WTC11 (cell line): ENCODE measurements around the gene PIK3R1. TPM values are rescaled to one million over a fixed set of nuclear protein-coding genes. Genes with fewer than 3 reads are reported as not detected.

Source experiments
- ATAC-seq: fragments of 200-7000 bp; cut with Tn5 transposase; 2 replicates; pipeline ENCODE4 v1.10.0; 2021; ENCODE audit warnings: mild to moderate bottlenecking, moderate library complexity
- CTCF ChIA-PET: fragments of 300-600 bp; sonication (Branson Sonifier 250); formaldehyde crosslinking; loops from one replicate; lab custom pipeline; 2021; ENCODE audit warnings: antibody characterized with exemption; lab: Charles Lee
- POLR2A ChIA-PET: fragments of 350-600 bp; sonication (Branson Sonifier 250); formaldehyde crosslinking; loops from one replicate; lab custom pipeline; 2021; ENCODE audit warnings: antibody characterized with exemption; lab: Charles Lee
- DNase-seq: peaks from one replicate; pipeline ENCODE4 v3.0.0; 2021; ENCODE audit warnings: low spot score
- H3K27ac Mint-ChIP-seq: 2 replicates; pipeline ENCODE4 v1.8.0; 2021; ENCODE audit warnings: mixed read lengths
- H3K27me3 Mint-ChIP-seq: 2 replicates; pipeline ENCODE4 v1.8.0; 2021; ENCODE audit warnings: low read depth, mild to moderate bottlenecking, moderate library complexity, mixed read lengths
- H3K36me3 Mint-ChIP-seq: 2 replicates; pipeline ENCODE4 v1.8.0; 2021; ENCODE audit warnings: mixed read lengths
- H3K4me1 Mint-ChIP-seq: 2 replicates; pipeline ENCODE4 v1.8.0; 2022; ENCODE audit warnings: mixed read lengths
- H3K4me3 Mint-ChIP-seq: 2 replicates; pipeline ENCODE4 v1.8.0; 2021; ENCODE audit warnings: mild to moderate bottlenecking, moderate library complexity, mixed read lengths
- H3K9me3 Mint-ChIP-seq: 2 replicates; pipeline ENCODE4 v1.8.0; 2021; ENCODE audit warnings: mixed read lengths
- ARID4B ChIP-seq: sonication (generic); formaldehyde crosslinking; IDR thresholded peaks from 2 replicates; pipeline ENCODE4 v1.8.0; 2023; ENCODE audit warnings: missing genetic modification reagents, mild to moderate bottlenecking, borderline replicate concordance
- CBFB ChIP-seq: sonication (generic); formaldehyde crosslinking; IDR thresholded peaks from 2 replicates; pipeline ENCODE4 v1.8.1; 2022; ENCODE audit warnings: mild to moderate bottlenecking, low read depth, missing genetic modification reagents
- E2F1 ChIP-seq: sonication (generic); formaldehyde crosslinking; IDR thresholded peaks from 2 replicates; pipeline ENCODE4 v1.8.0; 2022; ENCODE audit warnings: mild to moderate bottlenecking, missing genetic modification reagents
- ETV6 ChIP-seq: sonication (generic); formaldehyde crosslinking; IDR thresholded peaks from 2 replicates; pipeline ENCODE4 v1.8.1; 2022; ENCODE audit warnings: mild to moderate bottlenecking, missing genetic modification reagents
- FOXK1 ChIP-seq: sonication (generic); formaldehyde crosslinking; IDR thresholded peaks from 2 replicates; pipeline ENCODE4 v1.8.0; 2022; ENCODE audit warnings: mild to moderate bottlenecking, moderate library complexity, missing genetic modification reagents
- GRHL2 ChIP-seq: fragments of 250-450 bp; sonication (Bioruptor Pico); IDR thresholded peaks from 2 replicates; pipeline ENCODE4 v1.8.0; 2022; ENCODE audit warnings: mild to moderate bottlenecking, moderate library complexity; ENCODE audit not compliant: insufficient replicate concordance, severe bottlenecking
- JUN ChIP-seq: sonication (generic); formaldehyde crosslinking; IDR thresholded peaks from 2 replicates; pipeline ENCODE4 v1.8.0; 2023; ENCODE audit warnings: mild to moderate bottlenecking, missing genetic modification reagents
- KAT7 ChIP-seq: sonication (generic); formaldehyde crosslinking; IDR thresholded peaks from 2 replicates; pipeline ENCODE4 v1.8.1; 2023; ENCODE audit warnings: missing genetic modification reagents, mild to moderate bottlenecking, borderline replicate concordance
- MAX ChIP-seq: sonication (generic); formaldehyde crosslinking; IDR thresholded peaks from 2 replicates; pipeline ENCODE4 v1.8.0; 2022; ENCODE audit warnings: mild to moderate bottlenecking, missing genetic modification reagents
- NR3C1 ChIP-seq: sonication (generic); formaldehyde crosslinking; conservative IDR thresholded peaks from 2 replicates; pipeline ENCODE4 v1.8.1; 2023; ENCODE audit warnings: low read depth, mild to moderate bottlenecking, missing genetic modification reagents
- PREB ChIP-seq: sonication (generic); formaldehyde crosslinking; IDR thresholded peaks from 2 replicates; pipeline ENCODE4 v1.8.1; 2022; ENCODE audit warnings: mild to moderate bottlenecking, missing genetic modification reagents, moderate library complexity, borderline replicate concordance
- RORB ChIP-seq: fragments of 250-450 bp; sonication (Bioruptor Pico); IDR thresholded peaks from 2 replicates; pipeline ENCODE4 v1.9.0; 2021; ENCODE audit warnings: mild to moderate bottlenecking
- STAT6 ChIP-seq: sonication (generic); formaldehyde crosslinking; conservative IDR thresholded peaks from 2 replicates; pipeline ENCODE4 v1.8.1; 2023; ENCODE audit warnings: mild to moderate bottlenecking, low read depth, missing genetic modification reagents, moderate library complexity
- TCF7 ChIP-seq: sonication (generic); formaldehyde crosslinking; IDR thresholded peaks from 2 replicates; pipeline ENCODE4 v1.8.0; 2022; ENCODE audit warnings: mild to moderate bottlenecking, low read depth, missing genetic modification reagents, moderate library complexity
- TP53 ChIP-seq: sonication (generic); formaldehyde crosslinking; IDR thresholded peaks from 2 replicates; pipeline ENCODE4 v1.8.1; 2023; ENCODE audit warnings: mild to moderate bottlenecking, missing genetic modification reagents
- total RNA-seq: library from RNA; stranded (reverse); gene quantifications from 3 replicates; pipeline ENCODE4 v1.2.3, GENCODE V29; 2021
- TF ChIP-seq, protein P1 (sequence below): sonication (generic); formaldehyde crosslinking; IDR thresholded peaks from 2 replicates; pipeline ENCODE4 v1.8.1; 2023; ENCODE audit warnings: mild to moderate bottlenecking, moderate library complexity, missing genetic modification reagents
- TF ChIP-seq, protein P2 (sequence below): sonication (generic); formaldehyde crosslinking; IDR thresholded peaks from 2 replicates; pipeline ENCODE4 v1.8.0; 2022; ENCODE audit warnings: missing genetic modification reagents
- TF ChIP-seq, protein P3 (sequence below): fragments of 250-450 bp; sonication (Bioruptor Pico); IDR thresholded peaks from 2 replicates; pipeline ENCODE4 v2.1.2; 2022; ENCODE audit warnings: mild to moderate bottlenecking, moderate library complexity

The PIK3R1 gene
- total RNA-seq, 1 experiment from 2014 or later = 11.3 TPM

DNA sequence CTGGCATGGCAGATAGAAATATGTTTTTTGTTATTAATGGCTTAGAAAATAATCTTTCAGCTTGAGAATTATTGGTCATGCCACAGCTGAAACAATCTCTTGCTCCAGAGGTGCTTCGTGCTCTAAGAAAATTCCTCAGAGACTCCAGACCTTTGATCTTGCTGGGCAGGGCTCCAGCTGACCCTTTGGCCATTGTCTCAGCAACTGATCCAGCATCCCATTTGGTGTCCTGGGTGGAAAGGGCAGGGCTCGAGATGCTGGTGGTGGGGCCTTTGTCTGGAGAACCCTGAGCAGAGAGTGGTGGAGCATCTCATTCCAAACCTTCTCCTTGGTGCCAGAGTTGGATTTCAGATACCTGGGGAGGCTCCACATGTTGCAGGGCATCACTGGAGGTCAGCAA lies 43.2 kb upstream of the PIK3R1 start (continued):
- TF ChIP-seq STAT6 (CRISPR knock-in tag) (no peak), NR3C1 (CRISPR knock-in tag) (no peak), ARID4B (no peak), PREB (no peak)
- TF ChIP-seq, protein P1, sequence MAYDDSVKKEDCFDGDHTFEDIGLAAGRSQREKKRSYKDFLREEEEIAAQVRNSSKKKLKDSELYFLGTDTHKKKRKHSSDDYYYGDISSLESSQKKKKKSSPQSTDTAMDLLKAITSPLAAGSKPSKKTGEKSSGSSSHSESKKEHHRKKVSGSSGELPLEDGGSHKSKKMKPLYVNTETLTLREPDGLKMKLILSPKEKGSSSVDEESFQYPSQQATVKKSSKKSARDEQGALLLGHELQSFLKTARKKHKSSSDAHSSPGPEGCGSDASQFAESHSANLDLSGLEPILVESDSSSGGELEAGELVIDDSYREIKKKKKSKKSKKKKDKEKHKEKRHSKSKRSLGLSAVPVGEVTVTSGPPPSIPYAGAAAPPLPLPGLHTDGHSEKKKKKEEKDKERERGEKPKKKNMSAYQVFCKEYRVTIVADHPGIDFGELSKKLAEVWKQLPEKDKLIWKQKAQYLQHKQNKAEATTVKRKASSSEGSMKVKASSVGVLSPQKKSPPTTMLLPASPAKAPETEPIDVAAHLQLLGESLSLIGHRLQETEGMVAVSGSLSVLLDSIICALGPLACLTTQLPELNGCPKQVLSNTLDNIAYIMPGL (CRISPR knock-in tag) = no peak

DNA sequence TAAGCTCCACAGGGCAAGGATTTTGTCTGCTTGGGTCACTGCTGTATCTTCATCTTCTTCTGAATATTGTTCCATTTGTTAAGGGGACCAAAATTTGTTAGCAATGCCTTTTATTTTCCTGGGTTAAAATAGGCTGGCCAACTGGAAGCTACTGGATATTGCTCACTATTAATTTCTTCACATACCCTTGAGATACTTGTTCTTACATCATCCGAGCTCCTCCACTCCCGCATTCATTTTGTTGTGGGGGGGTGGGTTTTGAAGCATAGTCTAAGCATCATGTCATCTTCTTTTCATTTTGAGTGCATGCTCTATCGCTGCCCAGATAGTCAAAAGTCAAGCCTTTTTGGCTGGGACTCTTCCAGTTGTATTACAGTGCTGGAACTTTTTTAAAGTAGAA lies 42.5 kb upstream of the PIK3R1 start:
- Mint-ChIP-seq H3K4me1 (peaks cover 24% of the 10 kb centered on the region), H3K36me3 (no peaks in the 10 kb centered on the region), H3K27ac (no peak overlapping the region), H3K27me3 (no peaks in the 10 kb centered on the region), H3K9me3 (no peaks in the 10 kb centered on the region; the same call in 1 of the 2 replicates), H3K4me3 (no peak overlapping the region)
- ChIA-PET CTCF (interaction anchor here (0.6 kb wide), 1 partner anchor 8 kb away, joined by 3 read pairs; no protein-coding TSS in a partner anchor), POLR2A (no interaction called here)
- DNase-seq (no peak), ATAC-seq (no peak)
- TF ChIP-seq TCF7 (no peak), JUN (CRISPR knock-in tag) (no peak), PREB (no peak), KAT7 (CRISPR knock-in tag) (no peak), TP53 (CRISPR knock-in tag) (no peak), GRHL2 (CRISPR knock-in tag) (no peak), E2F1 (CRISPR knock-in tag) (no peak), CBFB (no peak), FOXK1 (CRISPR knock-in tag) (no peak), ETV6 (CRISPR knock-in tag) (no peak), RORB (no peak), MAX (CRISPR knock-in tag) (no peak)
- TF ChIP-seq, protein P2, sequence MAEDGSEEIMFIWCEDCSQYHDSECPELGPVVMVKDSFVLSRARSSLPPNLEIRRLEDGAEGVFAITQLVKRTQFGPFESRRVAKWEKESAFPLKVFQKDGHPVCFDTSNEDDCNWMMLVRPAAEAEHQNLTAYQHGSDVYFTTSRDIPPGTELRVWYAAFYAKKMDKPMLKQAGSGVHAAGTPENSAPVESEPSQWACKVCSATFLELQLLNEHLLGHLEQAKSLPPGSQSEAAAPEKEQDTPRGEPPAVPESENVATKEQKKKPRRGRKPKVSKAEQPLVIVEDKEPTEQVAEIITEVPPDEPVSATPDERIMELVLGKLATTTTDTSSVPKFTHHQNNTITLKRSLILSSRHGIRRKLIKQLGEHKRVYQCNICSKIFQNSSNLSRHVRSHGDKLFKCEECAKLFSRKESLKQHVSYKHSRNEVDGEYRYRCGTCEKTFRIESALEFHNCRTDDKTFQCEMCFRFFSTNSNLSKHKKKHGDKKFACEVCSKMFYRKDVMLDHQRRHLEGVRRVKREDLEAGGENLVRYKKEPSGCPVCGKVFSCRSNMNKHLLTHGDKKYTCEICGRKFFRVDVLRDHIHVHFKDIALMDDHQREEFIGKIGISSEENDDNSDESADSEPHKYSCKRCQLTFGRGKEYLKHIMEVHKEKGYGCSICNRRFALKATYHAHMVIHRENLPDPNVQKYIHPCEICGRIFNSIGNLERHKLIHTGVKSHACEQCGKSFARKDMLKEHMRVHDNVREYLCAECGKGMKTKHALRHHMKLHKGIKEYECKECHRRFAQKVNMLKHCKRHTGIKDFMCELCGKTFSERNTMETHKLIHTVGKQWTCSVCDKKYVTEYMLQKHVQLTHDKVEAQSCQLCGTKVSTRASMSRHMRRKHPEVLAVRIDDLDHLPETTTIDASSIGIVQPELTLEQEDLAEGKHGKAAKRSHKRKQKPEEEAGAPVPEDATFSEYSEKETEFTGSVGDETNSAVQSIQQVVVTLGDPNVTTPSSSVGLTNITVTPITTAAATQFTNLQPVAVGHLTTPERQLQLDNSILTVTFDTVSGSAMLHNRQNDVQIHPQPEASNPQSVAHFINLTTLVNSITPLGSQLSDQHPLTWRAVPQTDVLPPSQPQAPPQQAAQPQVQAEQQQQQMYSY = no peak
- TF ChIP-seq, protein P3, sequence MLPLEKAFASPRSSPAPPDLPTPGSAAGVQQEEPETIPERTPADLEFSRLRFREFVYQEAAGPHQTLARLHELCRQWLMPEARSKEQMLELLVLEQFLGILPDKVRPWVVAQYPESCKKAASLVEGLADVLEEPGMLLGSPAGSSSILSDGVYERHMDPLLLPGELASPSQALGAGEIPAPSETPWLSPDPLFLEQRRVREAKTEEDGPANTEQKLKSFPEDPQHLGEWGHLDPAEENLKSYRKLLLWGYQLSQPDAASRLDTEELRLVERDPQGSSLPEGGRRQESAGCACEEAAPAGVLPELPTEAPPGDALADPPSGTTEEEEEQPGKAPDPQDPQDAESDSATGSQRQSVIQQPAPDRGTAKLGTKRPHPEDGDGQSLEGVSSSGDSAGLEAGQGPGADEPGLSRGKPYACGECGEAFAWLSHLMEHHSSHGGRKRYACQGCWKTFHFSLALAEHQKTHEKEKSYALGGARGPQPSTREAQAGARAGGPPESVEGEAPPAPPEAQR = no peak
